ENCODE data around the gene TXLNG. TPM values are rescaled to one million over a fixed set of nuclear protein-coding genes. Genes with fewer than 3 reads are reported as not detected.

The TXLNG gene
- 9.2 and 10.8 TPM in 2 replicates for total RNA-seq

GRCh38 chrX:16786139-16786790 is at the start of gene TXLNG:
Gene TXLNG, plus strand, starts transcription at chrX:16786466. Its CDS starts 22 bp downstream, at chrX:16786488.

GRCh38 chrX:16870095-16870861 is 84.0 kb downstream of the TXLNG start, which contains the start of gene RBBP7:
Gene RBBP7, minus strand, starts transcription at chrX:16870362. Its CDS starts 309 bp downstream, at chrX:16870053.

Other genes with a start within 250 kb of the TXLNG start
- not detected in 2 replicates for gene S100G, start 136.3 kb upstream of the TXLNG start, total RNA-seq
- 10.9 and 11.5 TPM in 2 replicates for gene CTPS2, start 73.8 kb upstream of the TXLNG start, total RNA-seq
- 31.1 and 35.8 TPM in 2 replicates for gene SYAP1, start 66.9 kb upstream of the TXLNG start, total RNA-seq
- 94.4 and 184 TPM in 2 replicates for gene RBBP7, start 83.9 kb downstream of the TXLNG start, total RNA-seq
- 0.73 and 0.99 TPM in 2 replicates for gene REPS2, start 160.2 kb downstream of the TXLNG start, total RNA-seq

All from smooth muscle cell of trachea (primary cell).